HCT116 (cell line): ENCODE measurements around the gene RNF217. TPM values are rescaled to one million over a fixed set of nuclear protein-coding genes. Genes with fewer than 3 reads are reported as not detected.

Experiments used
- ATAC-seq: fragments of 200-7000 bp; cut with Tn5 transposase; 2 replicates; pipeline ENCODE4 v1.9.1; 2020; ENCODE audit warnings: mild to moderate bottlenecking, moderate library complexity
- BruUV-seq: library from RNA; stranded (reverse); fragments of 400-500 nt; replicated peaks from 2 replicates; lab custom pipeline; 2021; lab: Mats Ljungman, UMichigan
- CTCF ChIA-PET: fragments of 300-600 bp; sonication (Branson Sonifier 250); formaldehyde crosslinking; loops from one replicate; lab custom pipeline; 2021; ENCODE audit warnings: antibody characterized with exemption; lab: Charles Lee
- POLR2A ChIA-PET: fragments of 300-600, 350-600 bp; sonication (Branson Sonifier 250); formaldehyde crosslinking; loops from one replicate; lab custom pipeline; 2021; ENCODE audit warnings: antibody characterized with exemption; lab: Charles Lee
- RAD21 ChIA-PET, 2 experiments: fragments of 300-600 bp; sonication (Branson Sonifier 250); formaldehyde crosslinking; loops; one replicate each; lab custom pipeline; 2023; ENCODE audit warnings: low total read pairs in 2 of 2; ENCODE audit not compliant: uncharacterized antibody in 2 of 2, unreplicated experiment in 2 of 2, low non-redundant PET in 1 of 2; lab: Charles Lee
- DNase-seq: peaks from one replicate; pipeline ENCODE4 v3.0.0-alpha.2; 2010; ENCODE audit warnings: low read depth, low spot score
- H2AFZ ChIP-seq: fragments of 200-600 bp; shearing (Covaris generic), sonication (generic); 2 replicates; pipeline ENCODE4 v1.6.1; 2017; ENCODE audit warnings: low read depth, mixed run types, mixed read lengths, antibody characterized with exemption, low read length; ENCODE audit not compliant: poor library complexity, severe bottlenecking
- H3K27ac ChIP-seq: 2 replicates; pipeline ENCODE4 v1.5.1; 2012; ENCODE audit warnings: low read depth, low read length
- H3K27me3 ChIP-seq: fragments of 200-600 bp; sonication (generic); 2 replicates; pipeline ENCODE4 v1.6.1; 2016; ENCODE audit warnings: mixed run types, low read length, mixed read lengths; ENCODE audit not compliant: insufficient read depth
- H3K36me3 ChIP-seq, 2 experiments: fragments of 200-500 bp in 1 of 2; fragments of 200-600 bp in 1 of 2; sonication (Bioruptor generic) in 1 of 2; sonication (generic) in 1 of 2; 2 replicates each; pipeline versions ENCODE4 v1.5.1 to v1.6.1; 2014 to 2016; ENCODE audit warnings: low read length in 2 of 2, inconsistent platforms in 1 of 2, mixed read lengths in 1 of 2, mixed run types in 1 of 2; ENCODE audit not compliant: insufficient read depth in 2 of 2, control insufficient read depth in 1 of 2
- H3K4me1 ChIP-seq, 2 experiments: fragments of 200-600 bp in 1 of 2; sonication (generic) in 1 of 2; 2 replicates each; pipeline versions ENCODE4 v1.5.1 to v1.6.1; 2012 to 2017; ENCODE audit warnings: low read length in 2 of 2, inconsistent platforms in 1 of 2, mild to moderate bottlenecking in 1 of 2, mixed read lengths in 1 of 2, mixed run types in 1 of 2, moderate library complexity in 1 of 2; ENCODE audit not compliant: insufficient read depth in 2 of 2, control insufficient read depth in 1 of 2
- H3K4me2 ChIP-seq: fragments of 200-600 bp; sonication (generic); 2 replicates; pipeline ENCODE4 v1.6.1; 2017; ENCODE audit warnings: mixed run types, low read length, mixed read lengths
- H3K4me3 ChIP-seq, 2 experiments: fragments of 200-600 bp in 1 of 2; sonication (generic) in 1 of 2; replicated peaks in 1 of 2; 2 replicates each; pipeline ENCODE4 v1.5.1; 2011 to 2016; ENCODE audit warnings: low read length in 2 of 2, control low read depth in 1 of 2, low read depth in 1 of 2, mild to moderate bottlenecking in 1 of 2, mixed read lengths in 1 of 2, mixed run types in 1 of 2
- H3K79me2 ChIP-seq: fragments of 200-600 bp; sonication (generic); 2 replicates; pipeline ENCODE4 v1.6.1; 2017; ENCODE audit warnings: mild to moderate bottlenecking, mixed run types, low read length, moderate library complexity, mixed read lengths; ENCODE audit not compliant: insufficient read depth
- H3K9ac ChIP-seq: fragments of 200-600 bp; sonication (generic); 2 replicates; pipeline ENCODE4 v1.6.1; 2016; ENCODE audit warnings: low read length, mixed read lengths
- H3K9me2 ChIP-seq: fragments of 200-600 bp; sonication (generic), shearing (Covaris generic); 2 replicates; pipeline ENCODE4 v1.6.1; 2017; ENCODE audit warnings: mixed run types, mild to moderate bottlenecking, moderate library complexity; ENCODE audit not compliant: insufficient read depth
- H3K9me3 ChIP-seq, 2 experiments: fragments of 200-500 bp in 1 of 2; fragments of 200-600 bp in 1 of 2; sonication (Bioruptor generic) in 1 of 2; sonication (generic) in 1 of 2; 2 replicates each; pipeline ENCODE4 v1.6.1; 2014 to 2017; ENCODE audit warnings: low read length in 2 of 2, mixed read lengths in 2 of 2, inconsistent platforms in 1 of 2, low read depth in 1 of 2, mild to moderate bottlenecking in 1 of 2, mixed run types in 1 of 2, moderate library complexity in 1 of 2; ENCODE audit not compliant: control insufficient read depth in 1 of 2, insufficient read depth in 1 of 2
- H4K20me1 ChIP-seq: fragments of 200-600 bp; sonication (generic), shearing (Covaris generic); 2 replicates; pipeline ENCODE4 v1.6.1; 2017; ENCODE audit warnings: mixed run types, mild to moderate bottlenecking, moderate library complexity; ENCODE audit not compliant: insufficient read depth
- CBX3 ChIP-seq: IDR thresholded peaks from 2 replicates; pipeline ENCODE4 v1.6.1; 2012; ENCODE audit warnings: low read depth
- CEBPB ChIP-seq: IDR thresholded peaks from 2 replicates; pipeline ENCODE4 v1.6.1; 2012; ENCODE audit warnings: low read depth
- CTCF ChIP-seq, 3 experiments: fragments of 200-600 bp in 1 of 3; sonication (generic) in 1 of 3; IDR thresholded peaks in 2 of 3; conservative IDR thresholded peaks in 1 of 3; 2 replicates each; pipeline ENCODE4 v1.5.1; 2012 to 2017; ENCODE audit warnings: low read depth in 2 of 3, low read length in 2 of 3, antibody characterized with exemption in 1 of 3, borderline replicate concordance in 1 of 3, control low read depth in 1 of 3, mild to moderate bottlenecking in 1 of 3, mixed read lengths in 1 of 3, mixed run types in 1 of 3, moderate library complexity in 1 of 3; ENCODE audit not compliant: insufficient read depth in 1 of 3
- EGR1 ChIP-seq: IDR thresholded peaks from 2 replicates; pipeline ENCODE4 v1.6.1; 2012; ENCODE audit warnings: low read depth
- ELF1 ChIP-seq: IDR thresholded peaks from 2 replicates; pipeline ENCODE4 v1.6.1; 2012; ENCODE audit warnings: low read depth, borderline replicate concordance
- EZH2 ChIP-seq: fragments of 200-600 bp; sonication (generic); IDR thresholded peaks from 2 replicates; pipeline ENCODE4 v1.6.1; 2017; ENCODE audit warnings: antibody characterized with exemption, mixed run types
- JUND ChIP-seq: IDR thresholded peaks from 2 replicates; pipeline ENCODE4 v1.6.1; 2012
- MAX ChIP-seq: IDR thresholded peaks from 2 replicates; pipeline ENCODE4 v1.6.1; 2012
- POLR2A ChIP-seq: IDR thresholded peaks from 2 replicates; pipeline ENCODE4 v1.7.0; 2011; ENCODE audit warnings: borderline replicate concordance; ENCODE audit not compliant: insufficient read depth, insufficient read length; ENCODE audit errors: extremely low read depth
- POLR2AphosphoS5 ChIP-seq: IDR thresholded peaks from 2 replicates; pipeline ENCODE4 v1.6.1; 2011; ENCODE audit warnings: mild to moderate bottlenecking, low read depth, low read length, moderate library complexity
- REST ChIP-seq: IDR thresholded peaks from 2 replicates; pipeline ENCODE4 v1.6.1; 2012; ENCODE audit warnings: low read depth
- SIN3A ChIP-seq: IDR thresholded peaks from 2 replicates; pipeline ENCODE4 v1.6.1; 2012; ENCODE audit warnings: low read depth
- SRF ChIP-seq: IDR thresholded peaks from 2 replicates; pipeline ENCODE4 v1.6.1; 2012; ENCODE audit warnings: low read depth
- TCF7L2 ChIP-seq: IDR thresholded peaks from 2 replicates; pipeline ENCODE4 v1.7.0; 2011; ENCODE audit warnings: borderline replicate concordance, inconsistent platforms; ENCODE audit not compliant: insufficient read depth, insufficient read length; ENCODE audit errors: extremely low read depth
- YY1 ChIP-seq: IDR thresholded peaks from 2 replicates; pipeline ENCODE4 v1.6.1; 2011; ENCODE audit warnings: low read length, low read depth, moderate library complexity, mild to moderate bottlenecking; ENCODE audit not compliant: insufficient replicate concordance; ENCODE audit errors: extremely low read depth
- ZNF274 ChIP-seq: fragments of 200-500 bp; sonication (Bioruptor generic); IDR thresholded peaks from 2 replicates; pipeline ENCODE4 v1.6.1; 2014; ENCODE audit warnings: mild to moderate bottlenecking, low read depth, low read length, inconsistent platforms
- intact Hi-C: fragments of 100-400 bp; cut with micrococcal nuclease; formaldehyde crosslinking; loops from 2 replicates; pipeline ENCODE4 v1.10.0; 2022
- total RNA-seq: library from RNA; stranded (reverse); gene quantifications from one replicate; pipeline ENCODE4 v1.2.1, GENCODE V29; 2021; ENCODE audit not compliant: unreplicated experiment

Gene RNF217
- total RNA-seq, 1 experiment from 2014 or later, result 20.4 TPM

- TF ChIP-seq REST (no peak), CEBPB (no peak), MAX (no peak), ZNF274 (no peak), YY1 (no peak), SIN3A (no peak), JUND (no peak), EZH2 (no peak), CBX3 (no peak)
- TF ChIP-seq, all 23 proteins: peak for 0
Measured at GRCh38 chr6:125025164-125025854, 63.1 kb downstream of the RNF217 start (continued).

- Histone ChIP-seq H3K36me3 (no peaks in the 10 kb centered on the region), H3K27ac (no peak overlapping the region), H3K4me2 (no peak overlapping the region), H3K27me3 (no peaks in the 10 kb centered on the region), H3K4me3 (no peak overlapping the region), H3K9ac (no peak overlapping the region), H2AFZ (no peak overlapping the region), H3K79me2 (peaks cover 5% of the 10 kb centered on the region), H3K9me2 (no peaks in the 10 kb centered on the region), H3K9me3 (no peaks in the 10 kb centered on the region), H3K4me1 (no peaks in the 10 kb centered on the region), H4K20me1 (no peaks in the 10 kb centered on the region; the same call in 1 of the 2 replicates)
- RAD21 ChIA-PET, result no interaction called here
- TF ChIP-seq EGR1 (no peak), CBX3 (no peak), REST (no peak), TCF7L2 (no peak), CTCF (IDR thresholded peaks at IDR 0.05 in 2 of 3, conservative IDR thresholded peaks at IDR 0.05 in 1 of 3; ENCODE audit: borderline replicate concordance in 1 of 3, insufficient read depth in 1 of 3, low read depth in 2 of 3, low read length in 2 of 3) (no peak), JUND (no peak), ELF1 (no peak), POLR2A (no peak), SRF (no peak), POLR2AphosphoS5 (no peak)
- DNase-seq (no peak), ATAC-seq (no peak)
- BruUV-seq, result no TSS peak
- intact Hi-C loops, result no loop called here
- CTCF ChIA-PET, result no interaction called here
- POLR2A ChIA-PET, result no interaction called here
Measured at GRCh38 chr6:125027287-125027686, 65.0 kb downstream of the RNF217 start.
